ENCODE measurements around the gene CYB561A3.
"Not testable (repeated sequence)": the region's sequence is repeated elsewhere in the genome, so short reads cannot be mapped to it uniquely, and the experiment has no call there.

The CYB561A3 gene, protein sequence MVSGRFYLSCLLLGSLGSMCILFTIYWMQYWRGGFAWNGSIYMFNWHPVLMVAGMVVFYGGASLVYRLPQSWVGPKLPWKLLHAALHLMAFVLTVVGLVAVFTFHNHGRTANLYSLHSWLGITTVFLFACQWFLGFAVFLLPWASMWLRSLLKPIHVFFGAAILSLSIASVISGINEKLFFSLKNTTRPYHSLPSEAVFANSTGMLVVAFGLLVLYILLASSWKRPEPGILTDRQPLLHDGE

GRCh38 chr11:61361741-61362541, at the start of gene CYB561A3, which contains the start of gene TMEM138:
Gene CYB561A3 (minus strand): TSS chr11:61361882. CDS start chr11:61356713, 5,169 bp downstream.
Gene TMEM138 (plus strand): TSS chr11:61362374. CDS start chr11:61364391, 2,017 bp downstream.
- DNase-seq (ENCODE audit: low read depth in 2 of 2): peak; percentile 89 to 90

DNA sequence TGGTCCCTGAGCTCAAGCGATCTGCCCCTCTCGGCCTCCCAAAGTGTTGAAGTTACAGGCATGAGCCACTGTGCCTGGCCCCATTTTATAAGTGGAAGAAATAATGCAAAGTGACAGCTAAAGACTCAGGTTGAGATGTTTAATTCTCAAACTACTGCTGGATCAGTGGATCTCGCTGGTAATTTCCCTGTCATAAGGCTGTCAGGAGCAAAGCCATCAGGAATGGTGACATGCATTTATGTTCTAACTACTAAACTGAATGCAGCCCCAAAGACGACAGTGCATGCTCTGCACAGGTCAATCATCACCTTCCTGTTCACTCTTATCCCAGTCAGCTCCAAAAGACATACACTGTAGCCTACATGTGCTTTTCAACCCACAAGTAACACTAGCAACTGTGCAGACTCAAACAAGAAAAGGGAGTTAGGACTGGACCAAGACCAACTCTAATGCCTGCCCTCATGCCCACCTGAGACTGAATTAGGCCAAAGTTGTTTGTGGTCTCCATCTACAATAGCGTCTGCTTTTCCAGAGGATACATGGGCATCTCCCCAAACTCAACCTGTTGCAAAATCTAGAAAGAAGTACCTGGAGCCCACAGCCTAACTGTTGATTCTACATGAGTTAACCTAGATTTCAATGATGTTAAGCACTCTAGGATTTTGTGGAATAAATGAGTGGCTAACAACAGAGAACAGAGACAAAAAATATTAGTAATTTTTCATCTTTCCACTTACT, 45.5 kb upstream of the CYB561A3 start:
- no peak for DNase-seq (ENCODE audit: low read depth in 2 of 2)

- DNase-seq (ENCODE audit: low read depth in 2 of 2): no peak
These were observed 44.4 kb upstream of the CYB561A3 start for GRCh38 chr11:61406067-61406466.

DNA sequence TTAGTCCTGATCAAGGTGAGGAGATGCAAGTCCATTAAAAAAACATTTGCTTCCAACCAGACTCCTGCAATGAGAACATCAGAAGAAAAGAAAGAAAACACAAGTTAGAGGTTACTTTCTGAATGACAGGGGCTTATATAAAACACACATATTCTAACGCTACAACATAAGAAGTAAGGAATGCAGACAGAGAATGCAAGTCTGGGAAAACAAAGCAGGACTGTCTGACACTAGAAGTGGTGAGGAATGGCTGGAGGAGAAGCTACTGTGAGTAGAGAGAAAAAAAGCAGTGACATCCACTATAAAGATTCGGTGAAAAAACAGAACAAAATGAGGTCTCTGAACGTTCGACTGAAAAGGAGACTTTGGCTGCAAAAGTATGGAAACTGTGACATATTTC, 43.0 kb upstream of the CYB561A3 start:
- no peak for DNase-seq (ENCODE audit: low read depth in 2 of 2)

GRCh38 chr11:61404103-61404502, 42.4 kb upstream of the CYB561A3 start:
- DNase-seq (ENCODE audit: low read depth in 2 of 2): no peak

- DNase-seq (ENCODE audit: low read depth in 2 of 2): no peak
These were observed 42.0 kb upstream of the CYB561A3 start for GRCh38 chr11:61403658-61404057.

GRCh38 chr11:61401573-61401972, 39.9 kb upstream of the CYB561A3 start:
- no peak for DNase-seq (ENCODE audit: low read depth in 2 of 2)

DNA sequence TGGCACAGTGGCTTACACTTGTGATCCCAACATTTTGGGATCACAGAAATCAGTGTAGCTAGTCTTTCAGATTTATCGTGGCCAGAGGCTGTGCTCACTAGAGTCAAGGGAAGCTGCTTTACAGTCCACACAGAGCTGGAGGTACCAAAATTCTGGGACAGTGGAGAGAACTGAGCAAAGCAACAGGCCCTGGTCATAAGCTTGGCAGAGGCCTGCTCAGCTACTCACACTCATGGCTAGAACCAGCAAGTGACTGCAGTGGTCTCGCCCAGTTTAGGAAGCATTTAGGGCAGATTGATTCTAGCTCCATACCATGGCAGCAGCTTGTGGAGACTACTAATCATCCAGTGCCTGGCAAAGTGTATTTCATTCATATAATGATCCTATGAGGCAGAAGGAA, 39.5 kb upstream of the CYB561A3 start:
- no peak for DNase-seq (ENCODE audit: low read depth in 2 of 2)

GRCh38 chr11:61392981-61393595, 31.4 kb upstream of the CYB561A3 start:
- no peak for DNase-seq (ENCODE audit: low read depth in 2 of 2)

GRCh38 chr11:61390161-61390560, 28.5 kb upstream of the CYB561A3 start:
- DNase-seq (ENCODE audit: low read depth in 2 of 2): no peak

GRCh38 chr11:61384271-61385242, 22.9 kb upstream of the CYB561A3 start:
- no peak for DNase-seq (ENCODE audit: low read depth in 2 of 2)

DNA sequence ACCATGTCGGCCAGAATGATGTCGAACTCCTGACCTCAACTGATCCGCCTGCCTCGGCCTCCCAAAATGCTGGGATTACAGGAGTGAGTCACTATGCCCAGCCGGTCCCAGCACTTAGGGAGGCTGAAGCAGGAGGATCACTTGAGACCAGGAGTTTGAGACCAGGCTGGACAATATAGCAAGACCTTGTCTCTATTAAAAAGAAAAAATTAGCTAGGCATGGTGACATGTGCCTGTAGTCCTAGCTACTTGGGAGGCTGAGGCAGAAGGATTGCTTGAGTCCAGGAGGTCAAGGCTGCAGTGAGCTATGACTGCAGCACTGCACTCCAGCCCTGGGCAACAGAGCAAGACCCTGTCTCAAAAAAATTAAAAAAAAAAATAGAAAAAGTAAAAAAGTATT, 22.2 kb upstream of the CYB561A3 start:
- not testable (repeated sequence) for DNase-seq (ENCODE audit: low read depth in 2 of 2)

DNA sequence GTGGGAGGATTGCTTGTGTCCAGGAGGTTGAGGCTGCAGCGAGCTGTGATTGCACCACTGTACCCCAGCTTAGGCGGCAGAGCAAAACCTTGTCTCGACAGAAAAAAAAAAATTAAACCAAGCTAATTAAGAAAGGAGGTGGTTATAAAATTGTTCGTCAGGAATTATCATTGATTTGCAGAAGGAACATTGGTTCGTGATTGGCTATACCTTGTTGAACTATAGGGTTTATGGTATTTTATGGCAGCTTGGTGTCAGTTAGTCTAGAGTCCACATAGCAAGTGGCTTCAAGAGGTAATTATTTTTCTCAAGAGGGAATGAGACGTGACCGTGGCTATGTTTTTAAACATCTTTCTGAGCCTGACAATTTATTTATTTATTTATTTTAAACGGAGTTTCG, 19.2 kb upstream of the CYB561A3 start:
- no peak for DNase-seq (ENCODE audit: low read depth in 2 of 2)

DNA sequence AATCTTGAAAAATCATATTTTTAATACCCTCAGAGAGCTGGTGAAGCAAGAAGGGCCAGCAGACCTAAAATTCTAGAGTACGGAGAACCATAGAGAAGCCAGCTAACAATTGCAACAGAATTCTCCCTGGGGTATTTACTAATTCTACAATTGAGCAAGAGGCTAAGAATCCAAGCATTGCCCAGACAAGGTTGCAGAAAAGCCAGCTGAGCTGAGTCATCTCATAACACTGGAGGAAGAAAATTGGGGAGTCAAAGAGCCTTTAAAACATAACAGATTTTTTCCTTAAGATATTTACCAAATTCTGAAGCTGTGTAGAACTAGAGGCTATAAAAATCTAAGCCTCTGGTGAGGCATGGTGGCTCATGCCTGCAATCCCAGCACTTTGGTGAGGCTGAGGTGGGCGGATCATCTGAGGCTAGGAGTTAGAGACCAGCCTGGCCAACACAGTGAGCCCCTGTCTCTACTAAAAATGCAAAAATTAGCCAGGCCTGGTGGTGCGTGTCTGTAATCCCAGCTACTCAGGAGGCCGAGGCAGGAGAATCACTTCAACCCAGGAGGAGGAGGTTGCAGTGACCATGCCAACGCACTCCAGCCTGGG, 17.1 kb upstream of the CYB561A3 start:
- DNase-seq (ENCODE audit: low read depth in 2 of 2): no peak

GRCh38 chr11:61377461-61378160, 15.9 kb upstream of the CYB561A3 start:
- no peak for DNase-seq (ENCODE audit: low read depth in 2 of 2)

DNA sequence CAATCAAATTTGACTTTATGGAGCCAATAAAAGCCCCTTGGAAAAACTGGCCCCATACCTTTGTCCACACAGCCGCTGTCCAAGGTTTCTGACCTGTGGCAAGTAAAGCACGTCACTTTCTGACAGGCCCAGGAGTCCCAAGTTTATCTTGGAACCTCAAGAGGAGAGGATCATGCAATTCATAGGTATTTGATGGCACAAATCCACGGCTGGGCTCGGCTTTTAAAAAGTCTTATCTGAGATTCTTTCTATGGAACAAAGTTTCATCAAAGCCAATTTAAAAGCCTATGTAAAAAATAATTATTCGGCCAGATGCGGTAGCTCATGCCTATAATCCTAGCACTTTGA, 14.1 kb upstream of the CYB561A3 start:
- no peak for DNase-seq (ENCODE audit: low read depth in 2 of 2)

DNA sequence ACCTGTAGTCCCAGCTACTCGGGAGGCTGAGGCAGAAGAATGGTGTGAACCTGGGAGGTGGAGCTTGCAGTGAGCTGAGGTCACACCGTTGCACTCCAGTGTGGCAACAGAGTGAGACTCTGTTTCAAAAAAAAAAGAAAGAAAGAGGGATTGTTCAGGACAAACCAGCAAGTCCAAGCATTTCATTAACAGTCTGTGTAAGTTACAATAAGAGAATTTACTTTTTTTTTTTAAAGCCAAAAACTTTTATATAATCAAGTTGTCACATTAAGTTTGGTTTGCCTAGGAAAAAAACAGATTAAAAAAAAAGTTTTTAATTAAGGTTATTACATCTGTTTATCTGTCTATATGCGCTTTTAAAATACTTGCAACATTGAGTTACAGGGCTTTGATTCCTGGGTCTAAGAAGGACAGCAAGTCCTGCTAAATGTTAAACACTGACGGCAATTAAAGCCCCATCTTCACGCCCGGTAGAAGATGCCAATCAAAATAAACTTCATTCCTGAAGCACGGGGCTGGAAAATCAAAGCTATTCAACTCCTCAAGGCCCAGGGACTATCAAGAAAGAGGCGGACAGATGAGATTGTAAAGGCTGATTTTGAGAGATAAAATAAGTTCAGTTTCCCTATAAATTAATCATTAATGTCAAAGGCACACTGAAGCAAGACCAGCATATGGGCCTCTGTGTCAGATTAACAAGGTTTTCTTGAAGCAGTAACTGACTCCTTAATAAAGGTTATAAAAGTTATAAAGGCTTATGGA, 11.2 kb upstream of the CYB561A3 start:
- no peak for DNase-seq (ENCODE audit: low read depth in 2 of 2)

DNA sequence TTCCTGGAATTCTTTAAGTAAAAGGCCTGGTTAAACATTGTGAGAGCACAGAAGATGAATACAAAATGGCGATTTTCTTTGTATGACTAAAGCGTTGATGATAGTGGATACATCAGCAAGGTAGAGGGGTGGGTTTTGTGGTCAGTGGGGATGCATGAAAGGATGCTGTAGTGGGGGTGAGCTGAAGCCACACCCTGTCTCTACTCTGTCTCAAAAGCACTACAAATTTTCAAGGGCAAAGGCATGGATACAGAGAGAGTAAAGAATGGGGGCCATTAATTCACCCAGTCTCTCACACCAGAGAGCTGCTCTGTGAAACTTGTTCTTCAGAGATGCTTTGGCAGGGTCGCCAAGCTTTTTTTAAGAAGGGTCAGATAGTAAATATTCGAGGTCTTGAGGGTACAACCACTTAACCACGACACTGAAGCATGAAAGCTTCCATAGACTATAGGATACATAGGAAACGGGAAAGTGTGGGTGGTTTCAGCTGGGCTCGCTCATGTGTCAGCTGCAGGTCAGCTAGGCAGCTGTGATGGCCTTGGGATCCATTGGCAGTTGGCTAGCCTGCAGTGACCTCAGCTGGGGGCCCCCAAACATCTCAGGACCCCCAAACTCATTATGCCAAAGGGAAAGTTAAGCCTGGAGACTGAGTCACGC, 8.8 kb upstream of the CYB561A3 start:
- DNase-seq (ENCODE audit: low read depth in 2 of 2): no peak
